T-helper 2 cell treated with Interferon-gamma antibody and Interleukin-4, amounts not matched to agents 5 μg/mL and 100 μg/mL, for 36 hours (primary cell): ENCODE measurements around the gene AZIN2.

Source experiments
- DNase-seq: peaks from one replicate; pipeline ENCODE4 v3.0.0; 2021; ENCODE audit warnings: low spot score
- H3K27ac Mint-ChIP-seq: one replicate; pipeline ENCODE4 v1.8.0; 2021; ENCODE audit warnings: mild to moderate bottlenecking, mixed read lengths
- H3K27me3 Mint-ChIP-seq: one replicate; pipeline ENCODE4 v1.8.0; 2021; ENCODE audit warnings: low read depth, mixed read lengths
- H3K36me3 Mint-ChIP-seq: one replicate; pipeline ENCODE4 v1.8.0; 2021; ENCODE audit warnings: low read depth, mixed read lengths
- H3K4me1 Mint-ChIP-seq: one replicate; pipeline ENCODE4 v1.8.0; 2021; ENCODE audit warnings: low read depth, mixed read lengths
- H3K4me3 Mint-ChIP-seq: one replicate; pipeline ENCODE4 v1.8.0; 2022; ENCODE audit warnings: mild to moderate bottlenecking, moderate library complexity, mixed read lengths
- H3K9me3 Mint-ChIP-seq: one replicate; pipeline ENCODE4 v1.8.0; 2021; ENCODE audit warnings: mixed read lengths

AZIN2 gene

DNA sequence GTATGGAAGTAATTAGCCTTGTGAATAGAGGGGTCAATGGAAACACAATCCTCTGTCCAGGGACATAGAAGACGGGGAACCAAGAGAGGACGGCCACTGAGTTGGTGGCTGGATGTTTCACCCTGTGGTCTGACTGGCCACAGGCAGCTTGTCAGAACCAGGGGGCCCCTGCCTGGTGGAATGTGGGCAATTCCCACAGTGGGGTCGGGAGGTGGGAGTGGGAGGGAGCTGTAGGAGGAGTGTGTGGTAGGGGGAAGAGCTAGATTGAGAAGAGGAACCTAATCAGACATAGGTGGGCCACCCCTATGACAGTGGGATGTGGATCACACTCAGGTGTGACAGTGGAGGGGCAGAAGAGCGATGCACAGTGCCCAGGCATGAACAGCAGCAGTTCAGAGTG, 69.6 kb downstream of the AZIN2 start:
- no peaks in the 10 kb centered on the region for H3K9me3 Mint-ChIP-seq
- no peak overlapping the region for H3K27ac Mint-ChIP-seq
- peaks cover 11% of the 10 kb centered on the region for H3K36me3 Mint-ChIP-seq
- H3K4me1 Mint-ChIP-seq, result peaks cover 2% of the 10 kb centered on the region
- H3K27me3 Mint-ChIP-seq, result no peaks in the 10 kb centered on the region
- no peak for DNase-seq
- no peak overlapping the region for H3K4me3 Mint-ChIP-seq

- H3K4me1 Mint-ChIP-seq, result peaks cover 2% of the 10 kb centered on the region
- no peaks in the 10 kb centered on the region for H3K27me3 Mint-ChIP-seq
- DNase-seq, result no peak
- peaks cover 11% of the 10 kb centered on the region for H3K36me3 Mint-ChIP-seq
- peak overlapping the region; percentile 20 for H3K27ac Mint-ChIP-seq
- no peaks in the 10 kb centered on the region for H3K9me3 Mint-ChIP-seq
- no peak overlapping the region for H3K4me3 Mint-ChIP-seq
Observed at GRCh38 chr1:33151116-33151515, 70.2 kb downstream of the AZIN2 start.

GRCh38 chr1:33152685-33153432, 71.9 kb downstream of the AZIN2 start:
- Mint-ChIP-seq H3K9me3 (no peaks in the 10 kb centered on the region), H3K4me1 (peaks cover 2% of the 10 kb centered on the region), H3K27ac (peak overlapping the region; percentile 51), H3K4me3 (no peak overlapping the region), H3K27me3 (no peaks in the 10 kb centered on the region), H3K36me3 (peaks cover 6% of the 10 kb centered on the region)
- DNase-seq, result no peak

DNA sequence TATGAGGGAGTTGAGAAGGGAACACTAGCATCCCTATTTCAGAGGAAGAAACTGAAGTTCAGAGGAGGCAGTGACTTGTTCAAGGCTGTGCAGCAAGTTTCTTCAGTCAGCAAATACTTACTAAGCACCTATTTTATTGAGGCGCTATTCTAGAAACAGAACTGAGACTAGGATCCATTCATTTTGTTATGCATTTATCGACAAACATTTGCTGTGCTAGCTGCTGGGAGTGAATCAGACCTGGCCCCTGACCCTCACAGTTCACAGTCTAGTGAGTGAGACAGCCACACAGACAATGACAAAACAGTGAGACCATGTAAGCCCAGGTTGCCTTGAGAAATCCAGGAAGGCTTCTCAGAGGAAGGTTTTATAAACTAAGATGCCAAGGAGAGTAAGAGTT, 72.7 kb downstream of the AZIN2 start:
- Mint-ChIP-seq H3K36me3 (peaks cover 7% of the 10 kb centered on the region), H3K9me3 (no peaks in the 10 kb centered on the region), H3K27me3 (no peaks in the 10 kb centered on the region), H3K4me3 (no peak overlapping the region), H3K4me1 (peaks cover 2% of the 10 kb centered on the region), H3K27ac (no peak overlapping the region)
- DNase-seq, result no peak

- no peak overlapping the region for H3K4me3 Mint-ChIP-seq
- DNase-seq, result no peak
- H3K4me1 Mint-ChIP-seq, result peaks cover 2% of the 10 kb centered on the region
- no peak overlapping the region for H3K27ac Mint-ChIP-seq
- H3K27me3 Mint-ChIP-seq, result no peaks in the 10 kb centered on the region
- H3K9me3 Mint-ChIP-seq, result no peaks in the 10 kb centered on the region
- peaks cover 9% of the 10 kb centered on the region for H3K36me3 Mint-ChIP-seq
Observed at GRCh38 chr1:33155877-33156538, 75.1 kb downstream of the AZIN2 start.

DNA sequence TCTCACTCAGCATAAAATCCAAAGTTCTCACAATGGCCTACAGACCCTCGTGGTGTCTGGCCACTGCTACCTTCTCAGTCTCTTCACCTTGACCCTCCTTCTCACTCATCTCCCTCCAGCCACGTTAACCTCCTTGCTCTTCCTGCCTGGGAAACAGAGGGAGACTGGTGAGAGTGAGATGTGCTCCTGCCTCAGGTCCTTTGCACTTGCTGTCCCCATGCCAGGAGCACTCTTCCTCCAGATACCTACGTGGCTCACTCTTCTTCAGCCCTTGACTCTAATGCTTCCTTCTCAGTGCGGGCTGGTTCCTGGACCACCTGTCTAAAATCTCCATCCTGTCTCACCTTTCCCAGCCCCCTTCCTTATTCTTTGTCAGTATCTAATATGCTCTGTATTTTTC, 76.2 kb downstream of the AZIN2 start:
- DNase-seq, result no peak
- H3K27me3 Mint-ChIP-seq, result no peaks in the 10 kb centered on the region
- peaks cover 9% of the 10 kb centered on the region for H3K36me3 Mint-ChIP-seq
- H3K9me3 Mint-ChIP-seq, result no peaks in the 10 kb centered on the region
- H3K4me1 Mint-ChIP-seq, result peaks cover 2% of the 10 kb centered on the region
- H3K27ac Mint-ChIP-seq, result no peak overlapping the region
- no peak overlapping the region for H3K4me3 Mint-ChIP-seq

DNA sequence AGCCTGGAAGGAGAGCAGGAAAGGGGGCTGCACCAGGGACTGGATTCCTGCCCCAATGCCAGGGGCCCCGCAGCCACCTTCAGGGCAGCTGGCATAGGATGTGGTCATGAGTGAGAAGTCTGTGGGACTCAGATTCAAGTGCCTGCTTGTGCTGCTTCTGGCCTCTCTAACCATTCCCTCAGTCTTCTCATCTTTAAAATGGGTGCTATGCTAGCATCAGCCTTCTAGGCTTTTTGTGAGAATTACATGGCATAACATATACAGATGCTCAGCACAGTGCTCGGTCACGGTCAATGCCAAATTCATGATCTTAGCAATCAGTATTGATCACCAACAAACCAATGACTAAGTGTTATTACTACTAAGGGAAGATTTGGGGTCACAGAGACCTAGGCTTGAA, 77.4 kb downstream of the AZIN2 start:
- DNase-seq, result no peak
- no peaks in the 10 kb centered on the region for H3K27me3 Mint-ChIP-seq
- H3K4me1 Mint-ChIP-seq, result no peaks in the 10 kb centered on the region
- no peak overlapping the region for H3K27ac Mint-ChIP-seq
- no peaks in the 10 kb centered on the region for H3K9me3 Mint-ChIP-seq
- no peak overlapping the region for H3K4me3 Mint-ChIP-seq
- H3K36me3 Mint-ChIP-seq, result peaks cover 6% of the 10 kb centered on the region

GRCh38 chr1:33159577-33159976, 78.6 kb downstream of the AZIN2 start:
- Mint-ChIP-seq H3K9me3 (no peaks in the 10 kb centered on the region), H3K4me3 (no peak overlapping the region), H3K27ac (no peak overlapping the region), H3K27me3 (no peaks in the 10 kb centered on the region), H3K36me3 (peaks cover 5% of the 10 kb centered on the region), H3K4me1 (no peaks in the 10 kb centered on the region)
- DNase-seq, result no peak

GRCh38 chr1:33161061-33161681, 80.2 kb downstream of the AZIN2 start:
- no peaks in the 10 kb centered on the region for H3K4me1 Mint-ChIP-seq
- DNase-seq, result no peak
- H3K36me3 Mint-ChIP-seq, result peaks cover 5% of the 10 kb centered on the region
- no peak overlapping the region for H3K4me3 Mint-ChIP-seq
- H3K27ac Mint-ChIP-seq, result no peak overlapping the region
- no peaks in the 10 kb centered on the region for H3K9me3 Mint-ChIP-seq
- no peaks in the 10 kb centered on the region for H3K27me3 Mint-ChIP-seq

- Mint-ChIP-seq H3K27me3 (no peaks in the 10 kb centered on the region), H3K27ac (no peak overlapping the region), H3K9me3 (no peaks in the 10 kb centered on the region), H3K4me1 (no peaks in the 10 kb centered on the region), H3K36me3 (peaks cover 6% of the 10 kb centered on the region), H3K4me3 (no peak overlapping the region)
- no peak for DNase-seq
Observed at GRCh38 chr1:33162141-33162540, 81.2 kb downstream of the AZIN2 start.

GRCh38 chr1:33163621-33164519, 82.9 kb downstream of the AZIN2 start:
- Mint-ChIP-seq H3K36me3 (peaks cover 9% of the 10 kb centered on the region), H3K9me3 (no peaks in the 10 kb centered on the region), H3K27ac (no peak overlapping the region), H3K27me3 (no peaks in the 10 kb centered on the region), H3K4me1 (no peaks in the 10 kb centered on the region), H3K4me3 (no peak overlapping the region)
- no peak for DNase-seq

DNA sequence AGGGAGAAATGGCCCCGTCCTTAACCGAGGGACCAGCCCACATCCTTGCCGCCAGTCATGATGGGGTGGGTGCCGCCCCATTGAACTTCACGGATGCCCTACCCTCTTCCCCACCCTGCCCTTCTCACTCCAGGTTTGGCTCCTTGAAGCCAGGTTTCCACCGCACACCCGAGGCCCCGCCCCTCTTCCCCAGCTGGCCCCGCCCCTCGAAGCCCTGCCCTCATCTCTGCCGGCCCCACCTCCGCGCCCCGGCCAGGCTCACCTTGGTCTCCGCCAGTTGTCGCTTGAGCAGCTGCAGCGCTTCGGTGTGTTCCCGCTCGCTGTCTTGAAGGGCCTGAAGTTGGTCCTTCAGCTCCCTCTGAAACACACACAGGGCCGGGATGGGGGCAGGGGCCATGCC, 84.3 kb downstream of the AZIN2 start:
- no peaks in the 10 kb centered on the region for H3K27me3 Mint-ChIP-seq
- no peak for DNase-seq
- no peak overlapping the region for H3K27ac Mint-ChIP-seq
- H3K36me3 Mint-ChIP-seq, result peaks cover 7% of the 10 kb centered on the region
- no peaks in the 10 kb centered on the region for H3K4me1 Mint-ChIP-seq
- no peak overlapping the region for H3K4me3 Mint-ChIP-seq
- H3K9me3 Mint-ChIP-seq, result no peaks in the 10 kb centered on the region

DNA sequence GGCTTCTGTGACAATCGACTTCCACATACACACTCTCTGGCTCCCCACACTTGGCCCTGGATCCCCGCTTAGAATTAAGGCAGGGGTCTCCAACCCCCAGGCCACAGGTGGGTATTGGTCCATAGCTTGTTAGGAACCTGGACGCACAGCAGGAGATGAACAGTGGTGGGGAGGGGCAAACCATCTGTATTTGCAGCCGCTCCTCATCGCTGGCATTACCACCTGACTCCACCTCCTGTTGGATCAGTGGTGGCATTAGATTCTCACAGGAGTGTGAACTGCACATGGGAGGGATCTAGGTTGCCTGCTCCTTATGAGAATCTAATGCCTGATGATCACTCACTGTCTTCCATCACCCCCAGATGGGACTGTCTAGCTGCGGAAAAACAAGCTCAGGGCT, 84.9 kb downstream of the AZIN2 start:
- H3K27ac Mint-ChIP-seq, result no peak overlapping the region
- H3K4me1 Mint-ChIP-seq, result no peaks in the 10 kb centered on the region
- no peak overlapping the region for H3K4me3 Mint-ChIP-seq
- no peaks in the 10 kb centered on the region for H3K9me3 Mint-ChIP-seq
- no peaks in the 10 kb centered on the region for H3K27me3 Mint-ChIP-seq
- peaks cover 7% of the 10 kb centered on the region for H3K36me3 Mint-ChIP-seq
- no peak for DNase-seq
